Memory B cell (primary cell): Measurements from ENCODE around the gene MBD6.
A peak's percentile ranks its signal among the peaks of the same experiment; 100 is the strongest.

ENCODE experiments used
- ATAC-seq: fragments of 150-1000 bp; cut with Tn5 transposase; 2 replicates; pipeline ENCODE4 v1.10.0; 2021; ENCODE audit warnings: low read depth, mild to moderate bottlenecking, moderate library complexity
- DNase-seq, 2 donors: peaks; one replicate each; pipeline ENCODE4 v3.0.0; 2022; ENCODE audit warnings: low spot score in 2 of 2
- H3K27ac Mint-ChIP-seq: one replicate; pipeline ENCODE4 v1.8.0; 2022; ENCODE audit warnings: mild to moderate bottlenecking, moderate library complexity, mixed read lengths
- H3K27me3 Mint-ChIP-seq: one replicate; pipeline ENCODE4 v1.8.0; 2022; ENCODE audit warnings: mixed read lengths
- H3K36me3 Mint-ChIP-seq: one replicate; pipeline ENCODE4 v1.8.0; 2022; ENCODE audit warnings: mild to moderate bottlenecking, mixed read lengths
- H3K4me1 Mint-ChIP-seq: one replicate; pipeline ENCODE4 v1.8.0; 2022; ENCODE audit warnings: mixed read lengths
- H3K4me3 Mint-ChIP-seq: one replicate; pipeline ENCODE4 v1.8.0; 2022; ENCODE audit warnings: mild to moderate bottlenecking, moderate library complexity, mixed read lengths
- H3K9me3 Mint-ChIP-seq: one replicate; pipeline ENCODE4 v1.8.0; 2022; ENCODE audit warnings: mixed read lengths

The MBD6 gene

DNA sequence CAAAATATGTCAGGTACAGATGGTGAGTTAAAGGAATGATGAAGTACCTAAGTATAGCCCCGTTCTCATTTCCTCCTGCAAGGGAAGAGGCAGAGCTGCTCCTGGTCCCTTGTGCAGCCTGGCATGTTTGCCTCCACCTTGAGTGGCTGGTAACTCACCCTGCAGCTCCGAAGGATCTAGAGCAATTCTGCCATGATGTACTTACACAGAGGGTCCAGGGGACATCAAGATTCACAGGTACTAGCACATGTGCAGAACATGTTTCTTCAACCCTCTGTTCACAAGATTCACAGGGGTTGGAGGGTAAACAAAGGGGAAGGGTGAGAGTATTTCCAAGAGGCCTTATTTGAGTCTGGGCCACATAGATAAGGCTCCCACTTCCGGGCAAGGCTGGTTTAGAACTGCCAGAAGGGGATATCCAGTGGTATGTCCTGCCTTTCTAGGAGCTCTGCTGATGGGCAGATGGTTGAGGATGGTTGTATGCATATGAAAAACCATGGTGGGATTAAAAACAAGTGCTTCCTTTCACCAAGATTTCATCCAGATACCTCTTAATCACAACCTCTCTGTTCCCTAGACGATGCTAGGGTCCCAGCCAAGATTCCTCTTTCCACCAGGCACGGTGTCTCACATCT, 16.6 kb downstream of the MBD6 start:
- Mint-ChIP-seq H3K9me3 (no peaks in the 10 kb centered on the region), H3K27me3 (no peaks in the 10 kb centered on the region), H3K4me3 (no peak overlapping the region), H3K36me3 (peaks cover 15% of the 10 kb centered on the region), H3K4me1 (peaks cover 3% of the 10 kb centered on the region), H3K27ac (peak overlapping the region; percentile 17)
- no peak for DNase-seq
- no peak for ATAC-seq

DNA sequence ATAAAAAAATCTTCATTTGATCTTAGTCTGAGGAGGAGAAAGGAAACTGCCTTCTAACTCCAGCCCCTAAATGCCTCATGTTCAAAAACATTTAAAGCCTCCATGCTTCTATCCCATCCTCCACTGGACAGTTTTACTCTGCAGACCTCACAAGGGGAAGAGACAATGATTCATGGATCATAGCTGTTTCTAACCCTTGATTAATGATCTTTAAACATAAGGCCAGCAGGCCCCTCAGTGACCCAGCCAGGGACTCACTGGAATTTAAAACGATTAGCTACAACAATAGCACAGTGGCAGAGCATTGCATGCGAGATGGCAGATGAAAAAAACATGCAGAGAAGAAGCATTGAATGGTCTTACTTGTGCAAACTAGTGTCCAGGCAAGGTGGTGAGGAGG, 18.4 kb downstream of the MBD6 start:
- no peak for ATAC-seq
- no peak overlapping the region for H3K4me3 Mint-ChIP-seq
- peaks cover 7% of the 10 kb centered on the region for H3K4me1 Mint-ChIP-seq
- H3K9me3 Mint-ChIP-seq, result no peaks in the 10 kb centered on the region
- H3K36me3 Mint-ChIP-seq, result peaks cover 11% of the 10 kb centered on the region
- DNase-seq, result no peak
- H3K27ac Mint-ChIP-seq, result no peak overlapping the region
- H3K27me3 Mint-ChIP-seq, result no peaks in the 10 kb centered on the region

DNA sequence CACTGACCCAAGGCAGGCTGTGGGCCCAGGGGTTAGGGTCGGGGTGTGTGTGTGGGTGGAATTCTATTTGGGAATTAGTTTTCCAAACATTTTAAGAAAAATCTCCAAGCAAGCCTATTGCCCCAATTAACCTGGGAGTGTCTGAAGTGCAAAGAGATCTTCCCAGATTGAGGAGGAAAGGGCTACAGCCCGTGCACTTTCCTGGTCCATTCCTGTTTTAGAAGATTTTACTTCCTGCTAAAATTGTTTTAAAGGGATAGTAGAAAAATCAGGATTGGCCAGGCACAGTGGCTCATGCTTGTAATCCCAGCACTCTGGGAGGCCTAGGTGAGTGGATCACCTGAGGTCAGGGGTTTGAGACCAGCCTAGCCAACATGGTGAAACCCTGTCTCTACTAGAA, 19.1 kb downstream of the MBD6 start:
- H3K27ac Mint-ChIP-seq, result no peak overlapping the region
- no peaks in the 10 kb centered on the region for H3K9me3 Mint-ChIP-seq
- H3K4me1 Mint-ChIP-seq, result peaks cover 13% of the 10 kb centered on the region
- DNase-seq (no peak), ATAC-seq (no peak)
- no peaks in the 10 kb centered on the region for H3K27me3 Mint-ChIP-seq
- no peak overlapping the region for H3K4me3 Mint-ChIP-seq
- peaks cover 11% of the 10 kb centered on the region for H3K36me3 Mint-ChIP-seq

DNA sequence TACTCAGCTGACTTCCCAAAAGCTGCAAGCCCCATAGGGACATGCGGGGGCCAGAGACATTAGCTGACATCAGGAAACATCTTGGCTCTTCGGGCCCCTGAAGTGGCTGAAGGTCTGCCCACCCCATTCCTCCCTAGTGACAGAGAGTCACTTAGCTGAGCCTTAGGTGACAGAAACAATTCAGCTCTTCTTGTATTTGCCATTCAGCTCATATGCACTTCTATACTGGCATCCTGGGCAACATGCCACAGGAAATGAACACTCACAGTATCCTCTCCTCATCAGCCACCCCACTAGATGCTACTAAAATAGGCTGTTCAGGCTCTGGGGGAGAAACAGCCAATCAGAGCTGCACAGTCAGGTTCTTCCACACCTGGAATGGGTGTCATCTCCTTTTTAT, 21.0 kb downstream of the MBD6 start:
- H3K27ac Mint-ChIP-seq, result no peak overlapping the region
- DNase-seq, result no peak
- H3K4me1 Mint-ChIP-seq, result peaks cover 21% of the 10 kb centered on the region
- H3K27me3 Mint-ChIP-seq, result no peaks in the 10 kb centered on the region
- H3K9me3 Mint-ChIP-seq, result no peaks in the 10 kb centered on the region
- no peak for ATAC-seq
- peaks cover 9% of the 10 kb centered on the region for H3K36me3 Mint-ChIP-seq
- no peak overlapping the region for H3K4me3 Mint-ChIP-seq

DNA sequence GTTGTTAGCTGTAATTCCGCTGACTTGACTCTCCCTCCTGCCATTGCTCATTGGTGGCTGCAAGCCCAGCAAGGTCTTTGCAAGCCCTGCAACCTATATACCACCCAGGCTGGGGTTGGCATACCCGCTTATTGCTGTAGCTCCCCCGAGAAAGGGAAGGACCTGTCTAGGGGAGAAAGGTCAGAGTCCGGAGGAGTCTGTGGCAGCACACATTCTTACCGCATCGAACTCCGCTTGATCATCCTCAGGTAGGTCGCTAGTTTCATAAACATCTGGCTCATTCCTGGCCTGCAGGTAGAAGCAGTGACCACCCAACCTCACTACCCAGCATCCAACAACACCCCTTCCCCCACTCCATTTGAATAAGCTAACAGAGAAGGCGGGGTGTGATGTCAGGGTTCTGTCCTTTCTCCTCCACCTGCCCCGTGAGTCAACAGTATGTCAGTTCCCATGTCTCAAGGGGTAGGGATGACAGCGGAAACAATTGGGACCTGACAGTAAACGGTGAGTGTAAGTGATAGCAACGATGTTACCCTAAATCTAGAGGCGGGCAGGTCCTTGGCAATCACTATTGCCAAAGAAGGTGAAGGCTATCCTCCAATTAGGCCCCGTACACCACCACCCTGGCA, 23.3 kb downstream of the MBD6 start:
- Mint-ChIP-seq H3K27me3 (peaks cover 4% of the 10 kb centered on the region), H3K9me3 (no peaks in the 10 kb centered on the region), H3K4me1 (peaks cover 33% of the 10 kb centered on the region), H3K36me3 (peaks cover 4% of the 10 kb centered on the region), H3K4me3 (peak overlapping the region; percentile 97), H3K27ac (peak overlapping the region; percentile 96)
- DNase-seq (no peak), ATAC-seq (no peak)

DNA sequence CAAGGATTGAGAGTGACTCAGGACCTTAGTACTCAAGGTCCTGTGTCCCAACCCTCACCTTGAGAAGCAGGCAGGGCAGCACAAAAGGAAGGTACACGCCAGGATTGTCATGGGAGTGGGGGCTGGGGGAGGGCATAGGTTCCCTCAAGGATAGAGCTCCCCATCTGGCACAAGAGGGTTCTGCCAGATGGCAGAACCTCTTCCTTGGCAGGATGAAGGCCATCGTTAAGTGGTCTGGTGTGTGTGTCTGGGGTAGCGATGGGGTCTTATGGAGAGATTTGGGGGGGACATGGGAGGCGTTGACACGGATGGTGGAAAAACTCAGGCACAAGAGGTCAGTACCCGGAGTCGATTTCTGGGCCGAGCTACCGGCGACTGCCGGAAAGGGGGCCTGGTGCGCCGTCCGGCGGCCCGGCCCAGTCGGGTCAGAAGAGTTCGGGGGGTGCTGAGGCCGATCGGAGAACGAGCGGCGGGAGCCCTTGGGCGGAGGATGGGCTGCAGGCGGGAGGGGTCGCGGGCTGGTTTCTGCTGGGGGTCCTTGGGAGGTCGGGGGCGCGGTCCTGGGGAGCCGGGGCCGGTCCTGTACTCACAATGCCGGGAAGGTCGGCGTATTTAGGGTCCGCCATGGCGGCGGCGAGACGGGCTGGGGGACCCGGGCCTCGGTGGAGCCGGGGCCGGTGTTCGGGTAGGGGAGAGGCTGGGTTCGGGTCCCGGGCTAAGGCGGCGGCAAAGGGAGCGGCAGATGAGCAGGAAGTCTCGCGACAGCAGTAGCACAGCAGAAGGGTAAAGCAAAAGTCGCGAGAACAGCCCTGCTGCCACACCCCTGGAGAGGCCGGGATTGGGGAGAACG, 24.0 kb downstream of the MBD6 start, which contains the start of gene DCTN2:
TSS of gene DCTN2 (minus strand) at position 755 of the 850 bp plus-strand sequence. CDS start at position 626, 129 bp downstream.
- H3K4me1 Mint-ChIP-seq, result peaks cover 31% of the 10 kb centered on the region
- H3K27me3 Mint-ChIP-seq, result peaks cover 4% of the 10 kb centered on the region
- ATAC-seq (peak; percentile 94), DNase-seq (peak; percentile 73 to 83)
- H3K27ac Mint-ChIP-seq, result peak within 1 kb of the TSS; percentile 96
- peak within 1 kb of the TSS; percentile 97 for H3K4me3 Mint-ChIP-seq
- H3K9me3 Mint-ChIP-seq, result no peaks in the 10 kb centered on the region
- no peaks in the 10 kb centered on the region for H3K36me3 Mint-ChIP-seq

DNA sequence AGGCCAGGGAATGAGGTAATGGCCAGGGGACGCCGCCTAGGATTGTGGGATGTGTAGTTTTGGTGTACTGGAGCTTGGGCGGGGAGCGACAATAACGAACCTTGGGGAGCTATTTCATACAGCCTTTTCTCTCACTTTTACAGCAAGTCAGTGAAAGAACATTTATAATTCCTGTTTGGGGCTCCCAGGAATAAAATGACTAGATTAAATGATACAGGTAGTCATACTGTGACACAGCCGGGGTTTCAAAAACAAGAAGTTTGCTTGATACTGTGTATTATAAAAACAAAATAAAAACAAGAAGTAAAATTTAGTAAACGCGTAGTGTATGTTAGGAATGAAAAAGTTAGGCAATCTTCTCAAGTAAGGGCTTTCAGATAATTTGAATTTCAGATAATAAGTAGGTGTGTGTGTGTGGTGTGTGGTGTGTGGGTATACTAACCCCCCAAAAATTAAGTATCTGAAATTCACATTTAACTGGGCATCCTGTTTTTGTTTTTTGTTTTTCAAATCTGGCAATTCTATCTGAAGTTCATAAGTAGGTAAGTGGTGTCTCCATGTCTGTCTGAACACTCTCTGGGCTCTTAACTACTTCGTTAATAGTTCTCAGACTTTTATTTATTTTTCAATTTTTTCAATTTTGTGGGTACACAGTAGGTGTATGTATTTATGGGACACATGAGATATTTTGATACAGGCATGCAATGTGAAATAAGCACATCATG, 24.8 kb downstream of the MBD6 start:
- Mint-ChIP-seq H3K4me3 (peak overlapping the region; percentile 97), H3K4me1 (peaks cover 31% of the 10 kb centered on the region), H3K9me3 (no peaks in the 10 kb centered on the region), H3K27me3 (peaks cover 4% of the 10 kb centered on the region), H3K36me3 (no peaks in the 10 kb centered on the region), H3K27ac (peak overlapping the region; percentile 96)
- DNase-seq (no peak), ATAC-seq (no peak)

DNA sequence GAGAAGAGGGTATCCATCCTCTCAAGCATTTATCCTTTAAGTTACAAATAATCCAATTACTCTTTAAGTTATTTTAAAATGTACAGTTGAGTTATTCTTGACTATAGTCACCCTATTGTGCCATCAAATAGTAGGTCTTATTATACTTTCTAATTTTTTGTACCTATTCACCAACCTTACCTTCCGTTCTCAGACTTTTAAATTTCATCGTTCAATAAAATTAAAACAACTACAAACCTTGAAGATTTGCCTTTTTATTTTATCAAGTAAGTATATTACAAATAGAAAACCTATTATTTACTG, 25.3 kb downstream of the MBD6 start:
- DNase-seq (no peak), ATAC-seq (no peak)
- H3K4me3 Mint-ChIP-seq, result no peak overlapping the region
- peaks cover 4% of the 10 kb centered on the region for H3K27me3 Mint-ChIP-seq
- H3K27ac Mint-ChIP-seq, result no peak overlapping the region
- no peaks in the 10 kb centered on the region for H3K36me3 Mint-ChIP-seq
- no peaks in the 10 kb centered on the region for H3K9me3 Mint-ChIP-seq
- H3K4me1 Mint-ChIP-seq, result peaks cover 31% of the 10 kb centered on the region

DNA sequence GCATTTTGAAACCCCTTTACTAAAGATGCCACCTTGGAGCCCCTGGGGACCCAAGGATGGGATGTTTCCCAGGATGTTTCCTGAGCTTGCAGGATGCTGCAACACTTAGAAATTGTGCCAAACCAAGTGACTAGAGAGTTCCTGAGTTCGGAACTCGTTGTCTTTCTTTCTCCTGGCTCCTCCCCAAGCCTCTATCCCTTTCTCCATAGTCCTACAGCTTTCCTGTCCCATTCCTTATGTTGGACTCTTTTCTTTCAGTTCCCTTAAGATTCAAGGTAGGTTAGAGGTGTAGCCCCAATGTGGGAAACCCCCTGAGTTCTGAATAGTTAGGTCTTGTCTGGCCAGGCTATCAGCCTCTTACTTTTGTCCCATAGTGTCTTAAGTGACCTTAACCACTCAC, 25.9 kb downstream of the MBD6 start:
- ATAC-seq (no peak), DNase-seq (no peak)
- peaks cover 4% of the 10 kb centered on the region for H3K27me3 Mint-ChIP-seq
- H3K36me3 Mint-ChIP-seq, result no peaks in the 10 kb centered on the region
- H3K4me1 Mint-ChIP-seq, result peaks cover 31% of the 10 kb centered on the region
- H3K4me3 Mint-ChIP-seq, result peak overlapping the region; percentile 9
- H3K9me3 Mint-ChIP-seq, result no peaks in the 10 kb centered on the region
- no peak overlapping the region for H3K27ac Mint-ChIP-seq

DNA sequence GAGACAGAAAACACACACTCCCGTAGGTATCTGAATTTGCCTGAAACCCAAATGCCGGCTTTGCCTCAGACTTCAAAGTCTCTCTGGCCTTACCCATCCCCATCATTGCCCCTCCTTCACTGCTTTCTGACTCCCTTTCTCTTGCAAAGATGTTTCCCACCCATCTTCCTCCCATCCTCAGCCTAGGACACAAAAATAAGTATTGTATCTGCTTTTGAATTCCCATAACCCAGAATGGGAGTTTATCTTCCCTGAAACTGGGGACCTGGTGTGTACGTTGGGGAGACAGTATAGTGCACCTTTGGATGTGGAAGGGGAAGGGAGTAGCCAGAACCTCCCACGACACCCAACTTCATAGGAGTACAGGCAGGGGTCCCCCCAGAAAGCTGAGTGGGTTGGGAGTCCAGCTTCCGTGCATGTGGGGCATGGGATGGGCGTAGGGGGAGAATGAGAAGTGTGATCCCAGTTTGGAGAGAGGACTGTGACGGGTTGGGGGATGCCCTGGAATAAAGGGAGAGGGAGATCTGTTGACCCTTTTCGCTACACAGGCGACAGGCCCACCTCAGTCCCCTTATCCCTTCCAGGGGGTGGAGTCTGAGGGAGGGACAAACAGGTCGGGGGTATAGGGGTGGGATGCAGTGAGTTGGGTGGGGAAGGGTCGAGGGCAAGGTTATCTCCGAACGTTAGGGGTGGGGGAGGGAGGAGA, 26.7 kb downstream of the MBD6 start:
- Mint-ChIP-seq H3K4me1 (peaks cover 31% of the 10 kb centered on the region), H3K36me3 (no peaks in the 10 kb centered on the region), H3K4me3 (peak overlapping the region; percentile 69), H3K27ac (no peak overlapping the region), H3K27me3 (peaks cover 4% of the 10 kb centered on the region), H3K9me3 (no peaks in the 10 kb centered on the region)
- ATAC-seq (no peak), DNase-seq (no peak)

DNA sequence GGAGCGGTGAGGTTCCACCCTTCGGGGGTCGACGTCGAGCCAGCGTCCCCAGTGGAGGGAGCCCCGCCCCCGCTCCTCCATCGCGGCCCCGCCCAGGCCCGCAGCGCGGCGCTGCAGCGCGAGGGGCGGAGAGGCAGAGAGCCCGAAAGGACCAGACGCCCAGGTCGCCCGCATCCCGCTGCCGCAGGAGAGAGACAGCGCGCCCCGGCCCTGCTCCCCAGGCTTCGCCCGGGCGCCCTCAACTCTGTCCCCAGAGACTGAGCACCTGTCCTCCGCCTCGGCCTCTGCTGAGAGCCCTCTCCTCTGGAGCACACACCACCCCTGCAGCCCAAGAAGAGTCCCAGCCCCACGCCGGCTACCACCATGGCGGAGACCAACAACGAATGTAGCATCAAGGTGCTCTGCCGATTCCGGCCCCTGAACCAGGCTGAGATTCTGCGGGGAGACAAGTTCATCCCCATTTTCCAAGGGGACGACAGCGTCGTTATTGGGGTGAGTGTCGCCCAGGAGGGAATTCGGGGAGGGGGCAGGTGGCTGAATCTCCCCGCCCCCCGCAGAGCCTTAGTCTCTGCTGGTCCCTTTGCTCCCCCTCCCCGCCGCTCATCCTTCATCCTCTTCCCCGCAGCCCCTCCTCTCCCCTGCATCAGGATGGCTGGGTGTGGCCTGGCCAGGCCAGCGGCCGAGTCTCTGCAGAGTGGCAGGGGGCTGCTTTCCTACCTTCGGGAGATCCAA, 27.5 kb downstream of the MBD6 start, which contains the start of gene KIF5A:
TSS of gene KIF5A (plus strand) at position 136 of the 732 bp plus-strand sequence. CDS start at position 364, 228 bp downstream.
- Mint-ChIP-seq H3K4me1 (peaks cover 27% of the 10 kb centered on the region), H3K9me3 (no peaks in the 10 kb centered on the region), H3K27ac (no peak within 1 kb of the TSS), H3K27me3 (peaks cover 4% of the 10 kb centered on the region), H3K4me3 (peak within 1 kb of the TSS; percentile 69), H3K36me3 (no peaks in the 10 kb centered on the region)
- ATAC-seq, result peak; percentile 41
- peak; percentile 44 to 58 for DNase-seq

DNA sequence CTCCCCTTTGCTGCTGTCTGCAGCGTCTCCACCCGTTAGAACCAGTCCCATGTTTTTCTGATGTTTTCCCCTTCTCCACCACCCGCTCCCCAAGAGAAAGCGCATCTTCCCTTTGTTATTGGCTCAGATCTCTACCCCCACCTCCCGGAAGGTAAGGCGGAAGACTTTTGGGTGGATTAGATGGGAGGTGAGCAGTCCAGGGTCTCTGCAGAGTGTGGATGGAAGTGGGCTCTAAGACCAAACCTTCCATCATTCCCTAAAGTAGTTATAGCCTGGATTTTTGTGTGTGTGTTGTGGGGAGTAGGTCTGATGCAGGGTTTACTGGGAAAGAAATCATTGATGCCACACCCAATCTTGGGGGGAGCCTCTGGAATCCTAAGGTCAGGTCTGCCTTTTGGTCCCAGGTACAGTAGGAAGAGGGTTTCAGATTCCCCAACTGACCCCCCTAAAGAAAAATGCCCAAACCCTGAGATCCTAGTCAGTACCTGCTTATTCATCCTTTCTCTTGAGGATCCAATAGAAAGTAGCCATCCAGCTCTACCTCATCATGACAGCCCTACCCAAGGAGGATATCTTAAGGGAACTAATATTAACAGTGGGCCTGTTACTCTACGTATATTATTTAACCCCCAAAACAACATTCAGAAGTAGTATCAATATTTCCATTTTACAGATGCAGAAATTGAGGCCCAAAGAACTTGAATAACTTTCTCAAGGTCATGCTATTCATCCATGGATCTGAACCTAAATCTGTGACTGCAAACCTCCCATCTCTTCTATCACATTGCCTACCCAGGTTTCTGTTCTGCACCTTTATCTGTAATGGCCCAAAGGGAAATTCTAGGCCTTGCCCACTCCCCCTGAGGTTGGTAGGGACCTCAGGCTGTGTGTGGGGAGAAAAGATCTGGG, 28.3 kb downstream of the MBD6 start:
- peaks cover 4% of the 10 kb centered on the region for H3K27me3 Mint-ChIP-seq
- H3K4me1 Mint-ChIP-seq, result peaks cover 27% of the 10 kb centered on the region
- H3K4me3 Mint-ChIP-seq, result peak overlapping the region; percentile 69
- no peak overlapping the region for H3K27ac Mint-ChIP-seq
- ATAC-seq, result no peak
- H3K9me3 Mint-ChIP-seq, result no peaks in the 10 kb centered on the region
- no peak for DNase-seq
- no peaks in the 10 kb centered on the region for H3K36me3 Mint-ChIP-seq
